A673 (cell line): ENCODE measurements around the gene RYR1.

Experiments
- CTCF ChIP-seq: fragments of 300-800, 200-600 bp; sonication (generic); conservative IDR thresholded peaks from 2 replicates; pipeline ENCODE4 v1.5.1; 2017; ENCODE audit warnings: low read depth, mild to moderate bottlenecking, antibody characterized with exemption, low read length, moderate library complexity, mixed read lengths
- EZH2 ChIP-seq: fragments of 200-600 bp; sonication (generic); IDR thresholded peaks from 2 replicates; pipeline ENCODE4 v1.6.1; 2017; ENCODE audit warnings: borderline replicate concordance, low read depth, mild to moderate bottlenecking, mixed read lengths, antibody characterized with exemption, low read length; ENCODE audit not compliant: poor library complexity, severe bottlenecking

- no peak for TF ChIP-seq CTCF
- no peak for TF ChIP-seq EZH2
These were observed 51.3 kb downstream of the RYR1 start for GRCh38 chr19:38484747-38485146.
